HG02973 (cell line): ENCODE results near the gene ERVH48-1.
"Not testable (repeated sequence)": the region's sequence is repeated elsewhere in the genome, so short reads cannot be mapped to it uniquely, and the experiment has no call there.

Source experiments
- ATAC-seq: cut with Tn5 transposase; IDR thresholded peaks from one replicate; pipeline ENCODE4 v1.9.1; 2021; ENCODE audit warnings: moderate library complexity; ENCODE audit not compliant: unreplicated experiment

ERVH48-1 gene

DNA sequence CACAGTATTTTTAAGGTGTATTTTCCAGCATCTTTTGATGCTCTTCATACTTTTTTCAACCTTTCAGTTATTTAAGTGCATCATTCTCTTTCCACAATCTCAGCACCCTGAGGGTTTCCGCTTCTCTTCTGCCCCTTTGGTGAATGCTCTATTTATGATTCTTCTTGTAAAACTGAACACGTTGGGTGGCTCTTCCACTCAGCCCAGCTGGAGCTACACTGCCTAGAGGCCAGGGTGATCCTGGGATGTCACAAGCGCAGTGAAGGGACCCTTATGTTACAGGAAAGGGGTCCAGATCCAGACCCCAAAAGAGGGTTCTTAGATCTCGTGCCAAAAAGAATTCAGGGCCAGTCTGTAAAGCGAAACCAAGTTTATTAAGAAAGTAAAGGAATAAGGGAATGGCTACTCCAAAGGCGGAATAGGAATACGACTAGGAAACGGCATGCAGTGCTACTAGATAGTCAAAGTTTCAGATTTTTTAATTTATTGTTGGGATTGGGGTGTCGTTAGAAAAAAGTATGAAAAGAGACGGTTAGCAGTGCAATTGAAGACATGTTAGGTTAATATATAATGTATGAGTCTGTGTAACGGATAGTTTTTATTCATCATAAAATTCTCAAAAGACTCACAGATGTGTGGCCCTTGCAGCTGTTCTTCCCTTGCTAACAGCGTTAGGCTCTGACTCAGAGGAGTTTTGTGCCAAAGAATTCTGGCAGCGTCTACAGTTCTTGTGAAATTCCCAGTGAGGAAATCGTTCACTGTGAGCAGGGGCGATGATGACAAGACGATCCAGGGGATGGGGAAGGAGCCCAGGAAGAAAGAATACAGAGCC, 14.4 kb upstream of the ERVH48-1 start:
- no peak for ATAC-seq

DNA sequence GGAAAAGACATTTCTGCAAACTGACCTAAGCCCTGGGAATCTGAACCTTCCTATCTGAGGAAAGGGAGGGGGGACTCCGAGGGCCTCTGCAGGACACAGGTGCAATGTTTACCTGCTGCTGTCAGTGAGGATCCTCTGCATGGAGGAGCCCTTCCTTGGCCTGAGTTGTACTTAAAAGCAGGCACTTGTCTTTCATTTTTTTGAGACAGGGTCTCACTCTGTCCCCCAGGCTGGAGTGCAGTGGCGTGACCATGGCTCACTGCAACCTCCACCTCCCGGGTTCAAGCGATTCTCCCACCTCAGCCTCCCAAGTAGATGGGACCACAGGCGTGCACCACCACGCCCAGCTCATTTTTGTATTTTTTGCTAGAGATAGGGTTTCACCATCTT, 13.2 kb upstream of the ERVH48-1 start:
- not testable (repeated sequence) for ATAC-seq

DNA sequence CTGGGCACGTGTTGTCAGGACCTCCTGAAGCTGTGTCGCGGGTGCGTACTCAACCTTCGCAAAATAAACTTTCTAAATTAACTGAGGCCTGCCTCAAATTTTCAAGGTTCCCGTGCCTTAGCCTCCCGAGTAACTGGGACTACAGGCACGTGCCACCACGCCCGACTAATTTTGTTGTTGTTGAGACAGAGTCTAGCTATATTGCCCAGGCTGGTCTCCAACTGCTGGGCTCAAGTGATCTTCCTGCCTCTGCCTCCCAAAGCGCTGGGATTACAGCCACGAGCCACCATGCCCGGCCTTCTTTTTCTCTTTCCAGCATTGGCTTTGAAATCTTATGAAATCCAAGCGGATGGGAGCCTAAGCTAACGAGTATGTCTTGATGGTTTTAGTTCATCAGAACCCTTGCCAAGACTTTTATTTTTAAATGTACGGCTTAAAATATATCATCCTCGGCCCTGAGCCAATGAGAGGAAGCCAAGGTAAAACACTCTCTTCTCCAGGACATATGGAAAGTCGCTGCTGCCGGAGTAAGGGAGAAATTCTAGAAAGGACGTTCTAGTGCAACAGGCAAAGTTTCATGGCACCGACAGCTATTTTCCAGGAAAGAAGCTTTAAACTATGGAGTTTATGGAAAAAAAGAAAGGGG, 12.7 kb upstream of the ERVH48-1 start:
- ATAC-seq = no peak

DNA sequence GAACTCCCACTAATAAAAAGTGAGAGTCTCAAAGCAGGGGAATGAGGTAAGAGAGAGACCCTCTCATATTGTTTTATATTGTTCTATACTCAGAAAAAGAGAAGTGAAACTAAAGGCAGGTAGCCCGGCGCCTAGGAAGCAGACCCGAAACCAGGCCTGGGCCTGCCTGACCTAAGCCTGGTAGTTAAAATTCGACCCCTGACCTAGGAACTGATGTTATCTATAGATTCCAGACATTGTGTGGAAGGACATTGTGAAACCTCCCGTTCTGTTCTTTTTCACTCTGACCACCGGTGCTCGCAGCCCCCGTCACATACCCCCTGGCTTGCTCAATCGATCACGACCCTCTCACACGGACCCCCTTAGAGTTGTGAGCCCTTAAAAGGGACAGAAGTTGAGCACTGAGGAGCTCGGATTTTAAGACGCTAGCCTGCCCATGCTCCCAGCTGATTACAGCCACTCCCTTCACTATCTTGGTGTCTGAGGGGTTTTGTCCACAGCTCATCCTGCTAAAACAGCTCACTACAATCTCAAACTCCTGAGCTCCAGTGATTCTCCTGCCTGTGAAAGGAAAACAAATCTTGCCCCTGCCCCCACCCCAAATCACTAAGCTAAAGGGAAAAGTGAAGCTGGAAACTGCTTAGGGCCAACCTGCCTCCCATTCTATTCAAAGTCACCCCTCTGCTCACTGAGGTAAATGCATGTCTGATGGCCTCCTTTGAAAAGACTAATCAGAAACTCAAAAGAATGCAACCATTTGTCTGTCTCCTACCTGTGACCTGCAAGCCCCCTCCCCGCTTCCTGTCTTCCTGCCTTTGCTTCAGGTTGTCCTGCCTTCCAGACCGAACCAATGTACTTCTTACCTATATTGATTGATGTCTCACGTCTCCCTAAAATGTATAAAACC, 11.9 kb upstream of the ERVH48-1 start:
- not testable (repeated sequence) for ATAC-seq

DNA sequence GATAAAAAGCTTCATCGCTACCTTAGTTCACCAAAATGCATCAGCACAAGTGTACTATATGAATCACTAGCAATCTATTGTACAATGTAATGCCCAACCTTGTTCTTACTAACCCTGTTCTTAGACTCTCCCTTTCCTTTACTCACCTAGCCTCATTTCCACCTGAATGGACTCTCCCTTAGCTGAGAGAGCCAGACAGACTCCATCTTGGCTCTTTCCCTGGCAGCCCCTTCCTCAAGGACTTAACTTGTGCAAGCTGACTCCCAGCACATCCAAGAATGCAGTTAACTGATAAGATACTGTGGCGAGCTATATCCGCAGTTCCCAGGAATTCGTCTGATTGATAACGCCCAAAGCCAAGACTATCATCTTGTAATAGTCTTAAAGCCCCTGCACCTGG, 10.9 kb upstream of the ERVH48-1 start:
- not testable (repeated sequence) for ATAC-seq

DNA sequence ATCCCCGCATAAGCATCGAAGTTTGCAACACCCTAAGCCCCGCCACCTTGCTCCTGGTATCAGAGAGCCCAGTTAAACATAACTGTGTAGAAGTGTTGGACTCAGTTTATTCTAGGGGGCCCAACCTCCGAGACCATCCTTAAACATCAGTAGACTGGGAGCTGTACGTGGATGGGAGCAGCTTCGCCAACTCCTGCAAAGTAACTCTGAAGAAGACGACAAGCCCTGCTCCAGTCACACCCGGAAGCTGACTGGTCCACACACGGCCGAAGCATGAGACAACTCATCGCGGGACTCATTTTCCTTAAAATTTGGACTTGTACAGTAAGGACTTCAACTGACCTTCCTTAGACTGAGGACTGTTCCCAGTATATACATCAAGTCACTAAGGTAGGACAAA, 8.5 kb upstream of the ERVH48-1 start:
- not testable (repeated sequence) for ATAC-seq

DNA sequence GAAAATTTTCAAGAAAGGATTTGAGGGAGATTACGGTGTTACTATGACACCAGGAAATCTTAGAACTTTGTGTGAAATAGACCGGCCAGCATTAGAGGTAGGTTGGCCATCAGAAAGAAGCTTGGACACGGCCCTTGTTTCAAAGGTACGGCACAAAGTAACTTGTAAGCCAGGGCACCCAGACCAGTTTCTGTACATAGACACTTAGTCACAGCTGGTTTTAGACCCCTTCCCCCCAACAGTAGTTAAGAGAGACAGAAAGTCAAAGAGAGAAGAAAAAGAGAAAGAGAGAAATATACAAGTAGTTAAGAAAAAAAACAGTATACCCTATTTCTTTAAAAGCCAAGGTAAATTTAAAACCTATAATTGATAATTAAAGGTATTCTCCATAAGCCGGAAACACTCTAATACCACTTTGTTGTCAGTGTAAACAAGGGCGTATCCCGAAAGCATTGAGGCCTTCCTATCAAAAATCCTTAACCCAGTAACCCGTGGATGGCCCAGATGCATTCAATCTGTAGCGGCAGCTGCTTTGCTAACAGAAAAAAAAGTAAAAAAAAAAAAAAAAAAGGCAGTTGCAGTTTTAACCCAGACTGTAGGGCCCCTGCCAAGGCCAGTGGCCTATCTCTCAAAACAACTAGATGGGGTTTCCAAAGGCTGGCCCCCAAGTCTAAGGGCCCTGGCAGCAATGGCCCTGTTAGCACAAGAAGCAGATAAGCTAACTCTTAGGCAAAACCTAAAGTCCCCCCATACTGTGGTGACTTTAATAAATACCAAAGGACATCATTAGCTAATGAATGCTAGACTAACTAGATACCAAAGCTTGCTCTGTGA, 7.9 kb upstream of the ERVH48-1 start:
- not testable (repeated sequence) for ATAC-seq

DNA sequence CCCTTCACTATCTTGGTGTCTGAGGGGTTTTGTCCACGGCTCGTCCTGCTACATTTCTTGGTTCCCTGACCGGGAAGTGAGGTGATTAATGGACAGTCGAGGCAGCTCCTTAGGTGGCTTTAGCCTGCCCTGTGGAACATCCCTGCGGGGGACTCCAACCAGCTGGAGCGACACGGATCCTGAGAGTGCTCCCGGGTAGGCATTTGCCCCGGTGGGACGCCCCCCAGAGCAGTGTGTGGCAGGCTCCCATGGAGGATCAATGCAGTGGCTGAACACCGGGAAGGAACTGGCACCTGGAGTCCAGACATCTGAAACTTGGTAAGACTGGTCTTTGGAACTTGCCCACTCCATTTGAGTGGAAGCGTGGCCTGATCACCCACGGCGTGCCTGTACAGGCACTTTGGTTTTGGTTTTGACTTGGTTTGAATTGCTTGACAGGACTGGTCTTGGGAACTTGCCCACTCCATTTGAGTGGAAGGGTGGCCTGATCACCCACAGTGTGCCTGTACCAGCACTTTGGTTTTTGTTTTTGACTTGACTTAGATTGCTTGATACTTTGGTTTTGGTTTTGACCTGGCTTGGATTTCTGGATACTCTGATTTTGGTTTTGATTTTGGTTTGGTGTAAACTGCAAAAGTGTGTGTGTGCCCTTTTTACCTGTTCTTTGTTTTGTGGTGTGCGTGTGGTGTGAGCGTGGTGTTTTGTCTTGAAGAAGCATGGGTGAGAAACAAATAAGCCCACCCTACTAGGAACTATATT, 7.1 kb upstream of the ERVH48-1 start:
- not testable (repeated sequence) for ATAC-seq

DNA sequence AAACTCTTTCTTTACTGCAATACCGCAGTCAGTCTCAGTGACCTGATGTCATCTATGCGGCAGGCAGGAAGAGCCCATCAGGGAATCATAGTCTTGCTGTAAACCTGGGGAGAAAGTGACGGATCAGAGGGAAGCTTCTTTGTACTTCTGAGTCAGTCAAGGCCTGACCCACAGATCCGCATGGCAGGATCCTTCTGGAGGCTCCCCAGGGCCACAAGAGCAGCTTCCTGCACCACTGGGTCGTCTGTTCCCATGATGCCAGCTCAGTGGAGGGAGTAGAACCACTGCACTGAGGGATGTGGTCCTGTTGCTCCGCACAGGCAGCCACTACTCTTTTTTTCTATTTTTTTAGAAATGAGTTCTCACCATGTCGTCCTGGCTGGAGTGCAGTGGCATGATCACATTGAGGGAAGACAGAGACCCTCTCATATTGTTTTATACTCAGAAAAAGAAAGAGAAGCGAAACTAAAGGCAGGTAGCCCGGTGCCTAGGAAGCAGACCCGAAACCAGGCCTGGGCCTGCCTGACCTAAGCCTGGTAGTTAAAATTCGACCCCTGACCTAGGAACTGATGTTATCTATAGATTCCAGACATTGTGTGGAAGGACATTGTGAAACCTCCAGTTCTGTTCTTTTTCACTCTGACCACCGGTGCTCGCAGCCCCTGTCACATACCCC, 6.3 kb upstream of the ERVH48-1 start:
- no peak for ATAC-seq

DNA sequence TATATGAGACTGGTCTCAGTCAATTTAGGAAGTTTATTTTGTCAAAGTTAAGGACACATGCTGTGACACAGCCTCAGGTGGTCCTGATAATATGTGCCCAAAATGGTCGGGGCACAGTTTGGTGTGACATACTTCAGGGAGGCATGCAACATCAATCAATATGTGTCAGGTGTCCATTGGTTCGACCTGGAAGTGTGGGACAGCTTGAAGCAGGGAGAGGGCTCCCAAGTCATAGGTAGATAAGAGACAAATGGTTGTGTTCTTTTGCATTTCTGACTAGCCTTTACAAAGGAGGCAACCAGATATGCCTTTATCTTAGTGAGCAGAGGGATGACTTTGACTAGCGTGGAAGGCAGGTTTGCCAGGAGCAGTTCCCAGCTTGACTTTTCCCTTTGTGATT, 4.5 kb upstream of the ERVH48-1 start:
- no peak for ATAC-seq

DNA sequence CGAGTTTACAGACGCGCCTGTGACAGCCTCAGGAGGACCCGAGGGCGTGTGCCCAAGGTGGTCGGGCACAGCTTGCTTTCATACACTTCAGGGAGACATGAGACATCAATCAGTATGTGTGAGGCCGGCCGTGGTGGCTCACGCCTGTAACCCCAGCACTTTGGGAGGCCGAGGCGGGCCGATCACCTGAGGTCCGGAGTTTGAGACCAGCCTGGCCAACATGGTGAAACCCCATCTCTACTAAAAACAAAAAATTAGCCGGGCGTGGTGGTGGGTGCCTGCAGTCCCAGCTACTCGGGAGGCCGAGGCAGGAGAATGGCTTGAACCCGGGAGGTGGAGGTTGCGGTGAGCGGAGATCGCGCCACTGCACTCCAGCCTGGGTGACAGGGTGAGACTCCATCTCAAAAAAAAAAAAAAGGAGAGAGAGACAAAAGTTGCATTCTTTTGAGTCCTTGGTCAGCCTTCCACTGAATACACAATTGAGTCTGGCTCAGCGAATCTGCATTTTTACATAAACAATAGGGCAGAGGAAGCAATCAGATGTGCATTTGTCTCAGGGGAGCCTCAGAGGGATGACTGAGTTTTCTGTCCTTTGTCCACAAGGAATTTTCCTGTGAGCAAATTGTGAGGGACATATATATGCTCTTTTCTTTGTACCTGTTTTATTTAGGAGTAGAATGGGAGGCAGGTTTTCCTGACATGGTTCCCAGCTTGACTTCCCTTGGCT, 2.2 kb upstream of the ERVH48-1 start:
- ATAC-seq = not testable (repeated sequence)

DNA sequence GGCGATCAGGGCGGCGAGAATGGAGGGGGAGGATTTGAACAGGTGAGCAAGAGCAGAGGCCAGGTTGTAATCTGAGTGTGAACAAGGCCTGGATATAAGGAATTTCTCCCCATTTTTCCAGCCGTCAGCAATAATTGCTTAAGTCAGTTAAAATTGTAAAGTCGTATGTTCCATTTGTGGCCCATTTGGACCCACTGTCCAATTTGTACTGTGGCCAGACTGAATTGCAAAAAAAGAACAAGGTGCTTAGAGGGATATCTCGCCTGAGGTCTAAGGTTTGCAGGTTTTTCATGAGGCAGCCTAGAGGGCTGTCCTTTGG, 1.0 kb downstream of the ERVH48-1 start:
- ATAC-seq = no peak

DNA sequence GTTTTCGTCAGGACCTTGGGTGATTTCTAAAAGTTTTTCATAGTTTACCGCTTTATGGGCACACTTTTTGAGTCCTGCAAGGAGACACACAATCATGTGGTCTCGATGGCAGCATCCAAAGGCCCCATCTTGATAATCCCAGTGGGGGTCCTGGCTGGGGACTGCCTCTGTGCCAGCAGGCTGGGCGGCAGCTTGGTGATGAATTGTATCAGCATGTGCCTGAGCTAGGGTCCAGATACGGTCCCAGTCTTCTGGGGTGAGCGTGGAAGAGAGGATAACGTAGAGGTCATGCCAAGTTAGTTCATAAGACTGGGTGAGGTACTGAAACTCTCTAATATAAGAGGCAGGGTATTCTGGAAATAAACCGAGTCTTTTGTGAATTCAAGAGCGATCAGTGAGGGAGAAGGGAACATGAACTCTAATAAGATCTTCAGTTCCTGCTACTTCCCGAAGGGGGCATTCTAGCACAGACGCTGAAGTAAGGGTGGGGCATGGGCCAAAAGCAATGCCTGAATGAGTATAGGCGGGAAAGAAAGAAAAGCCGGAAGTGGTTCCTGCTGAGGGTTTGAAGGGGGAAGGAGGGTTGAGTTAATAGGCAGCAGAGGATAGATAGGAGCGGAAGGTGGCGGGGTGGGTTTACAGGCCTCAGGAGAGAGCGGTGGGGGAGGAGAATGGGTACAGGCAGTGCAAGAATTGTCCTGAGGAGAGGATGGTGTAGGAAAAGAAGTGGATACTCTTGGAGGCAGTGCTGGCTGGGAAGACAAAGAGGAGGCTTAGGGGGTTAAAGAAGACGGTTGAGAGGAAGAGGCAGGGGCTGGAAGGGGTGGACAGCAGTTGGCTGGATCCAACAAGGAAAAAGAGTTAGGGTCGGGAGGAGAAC, 1.6 kb downstream of the ERVH48-1 start:
- ATAC-seq = no peak

DNA sequence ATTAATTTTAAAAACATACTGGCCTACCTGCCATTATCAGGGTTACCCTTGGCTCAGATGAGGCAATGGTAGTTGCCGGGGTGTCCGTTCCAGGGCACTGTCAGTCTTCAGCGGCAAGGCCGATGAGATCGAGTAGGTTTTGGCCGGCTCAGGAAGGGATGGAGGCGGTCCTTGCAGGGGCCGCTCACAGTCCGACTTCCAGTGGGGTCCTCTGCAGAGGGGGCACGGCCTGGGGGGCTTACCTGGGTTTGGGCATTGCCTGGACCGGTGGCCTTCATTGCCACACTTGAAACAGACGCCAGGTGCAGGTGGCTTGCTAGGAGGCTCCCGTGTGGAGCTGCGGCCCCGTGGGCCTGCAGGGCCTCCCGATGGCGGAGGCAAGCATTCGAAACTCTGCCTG, 2.5 kb downstream of the ERVH48-1 start:
- no peak for ATAC-seq

DNA sequence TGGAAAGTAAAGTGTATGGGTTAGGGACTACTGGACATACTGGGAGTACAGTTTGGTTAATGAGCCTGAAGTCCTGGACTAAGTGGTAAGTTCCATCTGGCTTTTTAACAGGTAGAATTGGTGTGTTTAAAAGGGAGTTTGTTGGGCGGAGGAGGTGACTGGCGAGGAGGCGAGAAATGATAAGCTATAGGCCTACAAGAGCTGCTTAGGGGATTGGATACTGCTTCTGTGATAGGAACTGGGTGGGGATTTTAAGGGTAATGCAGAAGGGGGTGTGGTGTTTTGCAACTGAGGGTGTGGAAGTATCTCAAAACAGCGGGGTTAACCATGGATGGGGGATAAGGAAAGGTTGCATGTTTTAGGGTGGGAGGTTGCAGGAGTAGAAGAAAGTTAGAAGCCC, 3.5 kb downstream of the ERVH48-1 start:
- ATAC-seq = no peak

DNA sequence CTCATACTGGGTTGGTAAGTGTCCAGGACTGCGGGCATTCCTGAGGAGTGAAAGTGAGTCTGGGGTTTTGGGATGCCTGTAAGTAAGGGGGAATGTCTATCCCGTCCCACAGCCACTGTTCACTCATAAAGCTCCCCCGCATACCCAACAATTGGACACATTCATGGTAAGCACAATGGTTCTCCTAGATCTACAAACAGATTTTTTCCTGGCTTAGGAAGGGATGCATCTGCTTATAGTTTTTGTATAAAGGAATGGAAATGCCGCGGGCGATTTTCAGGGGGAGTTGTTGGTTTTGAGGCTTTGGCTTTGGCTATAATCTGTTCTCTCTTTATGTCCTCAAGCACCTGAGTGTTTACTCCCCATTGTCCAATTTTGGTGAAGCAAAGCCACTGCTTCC, 7.1 kb downstream of the ERVH48-1 start:
- ATAC-seq = no peak

DNA sequence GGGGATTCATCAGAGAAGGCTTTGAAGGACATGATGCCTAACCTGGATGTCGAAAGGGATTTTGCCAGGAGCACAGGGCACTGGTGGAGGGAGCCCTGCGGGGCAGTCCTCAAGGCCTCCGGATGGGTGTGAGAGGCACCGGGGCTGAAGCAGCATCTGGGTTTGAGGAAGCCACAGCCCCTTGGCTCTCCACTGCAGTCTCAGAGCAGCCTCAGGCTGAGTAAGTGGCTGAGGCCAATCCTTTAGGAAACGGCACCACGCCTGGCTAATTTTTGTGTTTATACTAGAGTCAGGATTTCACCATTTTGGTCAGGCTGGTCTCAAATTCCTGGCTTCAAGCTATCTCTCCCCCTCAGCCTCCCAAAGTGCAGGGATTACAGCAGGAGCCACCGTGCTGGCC, 12.0 kb downstream of the ERVH48-1 start:
- no peak for ATAC-seq

DNA sequence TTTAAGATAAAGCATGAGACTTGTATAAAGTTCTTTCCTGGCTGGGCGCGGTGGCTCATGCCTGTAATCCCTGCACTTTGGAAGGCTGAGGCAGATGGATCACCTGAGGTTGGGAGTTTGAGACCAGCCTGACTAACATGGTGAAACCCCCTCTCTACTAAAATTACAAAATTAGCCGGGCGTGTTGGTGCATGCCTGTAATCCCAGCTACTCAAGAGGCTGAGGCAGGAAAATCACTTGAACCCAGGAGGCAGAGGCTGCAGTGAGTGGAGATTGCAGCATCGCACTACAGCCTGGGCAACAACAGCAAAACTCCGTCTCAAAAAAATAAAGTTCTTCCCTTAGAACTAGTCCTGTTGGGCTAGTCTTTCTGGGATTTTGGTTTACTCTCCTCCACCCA, 13.5 kb downstream of the ERVH48-1 start:
- not testable (repeated sequence) for ATAC-seq
